HG02759 (cell line): ENCODE data around the gene LHFPL4.
"Not testable (repeated sequence)": the region's sequence is repeated elsewhere in the genome, so short reads cannot be mapped to it uniquely, and the experiment has no call there.

Experiments used
- ATAC-seq: cut with Tn5 transposase; IDR thresholded peaks from one replicate; pipeline ENCODE4 v1.9.1; 2021; ENCODE audit warnings: mild to moderate bottlenecking, moderate library complexity; ENCODE audit not compliant: unreplicated experiment

Gene LHFPL4

GRCh38 chr3:9542182-9542581, 11.4 kb downstream of the LHFPL4 start:
- ATAC-seq, result no peak

DNA sequence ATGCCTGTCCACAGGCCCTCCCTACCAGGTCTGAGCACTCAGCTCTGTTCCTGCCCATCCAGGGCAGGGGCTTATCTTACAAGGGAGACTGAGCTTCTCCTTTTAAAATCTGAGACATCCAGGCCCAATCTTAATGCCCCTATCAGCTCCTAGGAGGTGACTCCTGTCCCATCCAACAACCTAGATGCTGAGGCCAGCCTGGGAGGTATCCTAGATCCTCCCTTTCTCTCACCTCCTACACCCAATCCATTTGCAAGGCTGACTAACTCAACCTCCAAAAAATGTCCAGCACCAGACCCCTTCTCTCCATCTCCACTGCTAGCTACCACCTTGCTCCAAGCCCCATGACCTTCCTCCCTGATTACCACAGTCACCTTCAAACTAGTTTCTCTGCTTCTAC, 17.4 kb downstream of the LHFPL4 start:
- ATAC-seq, result no peak

DNA sequence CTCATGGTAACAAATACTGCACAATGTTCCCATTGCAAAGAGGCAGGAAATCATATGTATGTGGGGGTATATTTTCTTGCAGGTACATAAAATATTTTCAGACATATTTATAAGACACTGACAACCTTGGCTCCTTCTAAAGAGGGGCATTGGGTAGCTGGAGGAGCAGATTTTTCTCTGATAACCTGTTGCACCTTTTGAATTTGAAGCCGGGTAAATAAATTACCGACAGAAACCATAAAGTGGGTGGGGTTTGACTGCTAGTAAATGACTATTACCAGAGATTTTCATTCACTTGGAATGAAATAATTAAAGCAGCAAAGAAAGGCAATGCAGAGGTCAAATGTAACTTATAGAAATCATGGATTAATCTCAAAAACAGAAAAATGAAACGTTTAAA, 19.2 kb downstream of the LHFPL4 start:
- ATAC-seq, result no peak

DNA sequence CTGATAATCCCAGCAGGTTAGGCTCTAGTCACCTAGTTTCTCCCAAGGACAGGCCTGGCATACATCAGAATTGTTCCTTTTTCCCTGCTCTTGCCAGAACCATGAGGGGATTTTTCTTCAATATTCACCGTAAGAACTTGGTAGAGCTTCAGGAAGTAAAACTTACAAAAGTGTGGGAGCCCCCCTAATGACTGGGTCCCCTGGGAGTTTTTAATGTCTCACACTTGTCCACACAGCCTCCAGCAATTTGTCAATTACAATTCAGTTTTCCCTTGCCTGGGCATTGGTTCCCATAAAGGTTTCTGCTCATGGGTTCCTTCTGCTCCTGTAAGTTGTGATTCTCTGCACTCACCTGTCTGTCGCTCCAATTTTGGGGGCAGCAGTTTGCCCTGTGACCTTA, 28.5 kb downstream of the LHFPL4 start:
- ATAC-seq, result no peak

GRCh38 chr3:9514956-9515355, 38.7 kb downstream of the LHFPL4 start:
- no peak for ATAC-seq

GRCh38 chr3:9514306-9514705, 39.3 kb downstream of the LHFPL4 start:
- no peak for ATAC-seq

DNA sequence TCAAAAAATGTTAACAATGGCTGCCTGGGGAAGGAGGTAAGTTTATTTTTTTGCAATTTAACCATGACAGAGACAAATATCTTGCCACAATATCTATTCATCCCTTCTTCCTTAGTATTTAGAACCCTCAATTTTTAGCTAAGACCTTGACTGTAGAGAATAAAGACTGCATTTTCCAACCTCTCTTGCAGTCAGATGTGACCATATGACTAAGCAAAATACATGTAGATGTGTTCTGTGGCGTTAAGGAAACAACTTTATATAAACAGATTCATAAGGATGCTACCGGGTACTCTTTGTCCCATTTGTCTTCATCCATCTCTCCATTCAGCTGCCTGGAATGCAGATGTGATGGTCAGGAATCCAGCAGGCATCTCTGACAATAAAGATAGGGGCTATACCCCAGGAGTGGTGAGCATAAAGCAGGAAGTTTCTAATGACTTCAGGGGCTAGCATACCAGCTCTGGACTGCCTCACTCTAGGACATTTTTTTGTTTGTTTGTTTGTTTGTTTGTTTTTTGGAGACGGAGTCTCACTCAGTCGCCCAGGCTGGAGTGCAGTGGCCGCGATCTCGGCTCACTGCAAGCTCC, 41.1 kb downstream of the LHFPL4 start:
- no peak for ATAC-seq

DNA sequence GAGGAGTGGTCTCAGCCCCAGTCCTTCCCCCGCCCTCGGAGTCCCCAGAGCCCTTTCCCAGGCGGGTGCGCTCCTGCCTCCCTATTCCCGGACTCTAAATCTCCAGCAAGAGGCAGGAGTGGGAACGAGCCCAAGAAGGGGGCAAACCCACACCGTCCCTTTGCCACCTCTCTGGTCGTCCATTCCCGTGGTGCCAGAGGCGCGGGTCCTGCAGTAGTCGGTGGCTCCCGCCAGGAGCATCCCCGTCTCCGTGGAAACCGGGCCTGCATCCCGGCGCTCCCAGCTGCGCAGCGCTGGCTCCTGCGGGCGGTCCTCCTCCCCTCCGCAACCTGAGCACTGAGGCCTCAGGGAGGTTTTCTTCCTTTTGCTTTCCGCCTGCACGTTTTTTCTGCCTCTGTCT, 44.8 kb downstream of the LHFPL4 start:
- no peak for ATAC-seq

DNA sequence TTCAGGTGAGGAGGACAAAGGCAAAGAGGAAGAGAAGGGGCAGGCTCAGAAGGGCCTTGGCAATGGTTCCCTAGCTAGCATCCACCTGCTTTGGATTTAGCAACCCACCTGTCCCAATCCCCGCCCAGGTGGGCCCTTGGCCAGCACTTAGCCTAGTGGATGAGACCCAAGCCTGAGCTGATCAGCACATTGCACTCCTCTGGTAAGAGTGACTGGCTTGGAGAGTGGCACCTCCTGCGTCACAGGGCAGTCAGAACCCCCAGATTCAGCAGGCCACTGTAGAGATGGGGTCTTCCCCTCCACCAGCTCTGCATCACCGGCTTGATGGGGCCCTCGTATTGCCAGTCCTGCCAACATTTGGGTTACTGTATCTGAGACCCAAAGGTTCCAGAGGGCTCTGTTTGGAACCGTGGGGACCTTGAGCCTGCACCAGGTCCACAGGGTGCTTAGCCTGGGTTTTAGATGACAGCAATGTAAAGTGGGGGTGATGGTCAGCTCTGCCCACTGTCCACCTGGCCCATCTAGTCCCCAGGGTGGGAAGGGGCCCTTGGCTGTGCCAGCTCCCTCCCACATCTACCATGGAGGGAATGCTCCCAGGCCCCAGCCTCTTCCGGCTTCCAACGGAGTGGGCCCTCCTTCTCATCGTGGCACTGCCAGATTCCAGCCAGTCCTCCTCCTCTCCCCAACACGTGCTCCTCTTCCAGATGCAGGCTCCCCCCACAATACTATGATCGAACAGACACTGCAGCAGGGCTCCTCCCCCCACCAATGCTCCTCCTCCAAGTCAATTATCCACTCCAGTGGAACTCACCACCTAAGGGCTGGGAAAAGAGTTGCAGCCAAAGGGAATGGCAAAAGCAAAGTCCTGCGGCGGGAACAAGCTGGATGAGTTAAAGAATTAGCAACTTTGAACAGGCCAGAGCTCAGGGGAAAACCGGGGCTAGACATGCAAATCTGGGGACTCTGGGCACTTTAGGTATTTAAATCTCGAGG, 45.7 kb downstream of the LHFPL4 start:
- no peak for ATAC-seq

DNA sequence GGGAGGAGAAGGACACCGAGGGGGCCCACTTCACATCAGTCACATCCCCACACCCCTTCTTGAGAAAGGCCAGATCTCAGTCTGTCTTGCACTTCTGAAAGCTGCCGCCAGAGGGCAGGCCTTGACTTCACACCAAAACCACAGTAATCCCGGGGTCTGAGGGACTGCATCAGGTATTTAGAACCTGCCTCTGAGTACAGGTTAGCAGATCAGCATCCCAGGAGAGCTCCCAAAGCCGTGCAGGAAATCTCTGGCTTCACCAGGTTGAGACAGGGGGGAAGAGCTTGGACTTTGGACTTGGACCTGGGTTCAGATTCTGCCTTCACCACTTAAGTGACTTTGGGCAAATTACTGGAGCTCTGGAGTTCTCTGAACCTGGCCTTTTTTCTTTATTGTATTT, 50.3 kb downstream of the LHFPL4 start:
- ATAC-seq, result no peak

- no peak for ATAC-seq
These were observed 52.4 kb downstream of the LHFPL4 start for GRCh38 chr3:9501226-9501625.

- peak; percentile 58 for ATAC-seq
These were observed 53.2 kb downstream of the LHFPL4 start for GRCh38 chr3:9500108-9501050.

DNA sequence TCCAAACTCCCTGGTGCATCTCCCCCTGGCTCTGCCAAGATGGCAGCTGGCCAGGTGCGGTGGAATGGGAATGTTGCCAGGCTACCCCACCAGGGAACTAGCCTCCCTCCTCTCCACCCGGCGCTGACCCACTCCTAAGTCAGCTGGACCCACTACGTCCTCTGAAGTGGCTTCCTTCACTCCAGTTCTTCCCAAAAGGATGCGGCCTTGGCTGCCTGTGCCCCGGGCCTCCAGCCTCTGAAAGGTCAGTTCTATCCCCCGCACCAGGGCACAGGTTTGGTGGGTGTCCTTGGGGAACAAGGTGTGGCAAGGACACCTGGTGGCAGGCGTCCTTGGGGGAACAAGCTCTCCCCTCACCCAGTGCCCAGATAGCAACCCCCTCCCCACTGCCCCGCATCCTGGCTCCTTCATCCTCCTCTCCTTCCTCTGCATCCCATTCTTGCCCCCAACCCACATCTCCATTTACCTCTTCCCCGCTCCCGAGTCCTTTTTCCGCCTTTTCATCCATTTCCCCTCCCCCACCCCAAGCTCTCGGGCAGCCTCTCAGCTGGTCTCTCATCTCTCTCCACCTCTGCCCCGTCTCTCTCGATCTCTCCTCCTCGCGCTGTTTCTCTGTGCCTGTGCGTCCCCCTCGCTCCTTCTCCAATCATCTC, 54.0 kb downstream of the LHFPL4 start:
- no peak for ATAC-seq

- no peak for ATAC-seq
These were observed 54.8 kb downstream of the LHFPL4 start for GRCh38 chr3:9498781-9499180.

GRCh38 chr3:9497821-9498565, 55.6 kb downstream of the LHFPL4 start:
- no peak for ATAC-seq

DNA sequence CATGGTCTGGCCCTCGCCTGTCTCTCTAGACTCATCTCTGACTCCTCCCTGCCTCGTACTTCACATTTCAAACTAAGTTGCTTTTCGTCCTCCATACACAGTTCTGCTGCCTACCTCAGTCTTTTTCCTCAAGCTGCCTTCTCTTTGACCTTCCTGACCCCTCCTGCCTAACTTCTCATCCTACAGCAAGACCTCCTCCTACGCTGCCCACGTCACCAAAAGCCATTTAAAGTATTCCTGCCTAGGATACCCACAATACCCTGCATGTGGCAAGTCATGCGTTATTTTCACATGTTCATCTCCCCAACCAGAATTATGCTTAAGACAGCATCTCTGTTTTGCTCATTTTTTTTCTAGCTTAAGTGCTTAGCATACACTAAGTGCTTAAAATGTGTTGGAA, 56.7 kb downstream of the LHFPL4 start:
- no peak for ATAC-seq

- not testable (repeated sequence) for ATAC-seq
These were observed 59.6 kb downstream of the LHFPL4 start for GRCh38 chr3:9494036-9494435.

DNA sequence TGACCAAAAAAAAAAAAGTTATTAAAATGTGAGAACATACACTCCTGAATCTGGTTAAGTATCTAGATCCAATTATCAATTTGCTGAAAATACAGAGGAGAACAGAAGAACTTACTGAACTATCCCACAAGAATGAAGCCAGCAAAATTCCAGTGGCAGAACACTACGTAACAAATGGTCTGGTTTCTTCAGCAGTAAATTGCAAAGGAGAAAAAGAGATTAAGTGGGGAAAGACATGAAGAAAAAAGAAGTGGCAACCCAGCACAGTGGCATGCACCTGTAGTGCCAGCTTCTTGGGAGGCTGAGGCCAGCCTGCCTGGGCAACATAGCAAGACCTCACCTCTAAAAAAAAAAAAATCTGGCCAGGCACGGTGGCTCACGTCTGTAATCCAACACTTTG, 62.1 kb downstream of the LHFPL4 start:
- no peak for ATAC-seq

- no peak for ATAC-seq
These were observed 68.4 kb downstream of the LHFPL4 start for GRCh38 chr3:9485248-9485647.

DNA sequence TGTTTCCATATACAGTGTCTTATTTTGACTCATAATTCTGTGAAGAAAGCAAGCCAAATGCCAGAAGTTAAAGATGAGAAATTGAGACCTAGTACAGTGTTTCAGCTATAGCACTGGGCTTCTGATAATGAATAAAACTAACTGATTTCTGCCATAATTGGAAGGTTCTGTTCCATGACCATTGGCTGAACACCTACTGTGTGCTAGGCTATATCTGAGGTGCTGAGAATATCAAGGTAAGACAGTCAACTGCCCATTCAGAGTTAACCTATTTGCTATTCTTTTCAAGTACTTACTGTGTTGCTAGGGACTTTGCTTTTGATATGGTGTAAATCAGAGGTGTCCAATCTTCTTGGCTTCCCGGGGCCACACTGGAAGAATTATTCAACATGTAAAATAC, 73.4 kb downstream of the LHFPL4 start:
- ATAC-seq, result no peak
